Hepatocyte (in vitro differentiated cells): ENCODE results near the gene PRR4.

ENCODE experiments used
- EZH2 ChIP-seq: fragments of 200-600 bp; sonication (generic); IDR thresholded peaks from 2 replicates; pipeline ENCODE4 v1.6.1; 2016; ENCODE audit warnings: antibody characterized with exemption, mild to moderate bottlenecking, borderline replicate concordance
- TF ChIP-seq, protein P1 (sequence below): fragments of 200-600 bp; sonication (generic); IDR thresholded peaks from 2 replicates; pipeline ENCODE4 v1.5.1; 2016; ENCODE audit warnings: antibody characterized with exemption, mild to moderate bottlenecking; ENCODE audit not compliant: poor library complexity

DNA sequence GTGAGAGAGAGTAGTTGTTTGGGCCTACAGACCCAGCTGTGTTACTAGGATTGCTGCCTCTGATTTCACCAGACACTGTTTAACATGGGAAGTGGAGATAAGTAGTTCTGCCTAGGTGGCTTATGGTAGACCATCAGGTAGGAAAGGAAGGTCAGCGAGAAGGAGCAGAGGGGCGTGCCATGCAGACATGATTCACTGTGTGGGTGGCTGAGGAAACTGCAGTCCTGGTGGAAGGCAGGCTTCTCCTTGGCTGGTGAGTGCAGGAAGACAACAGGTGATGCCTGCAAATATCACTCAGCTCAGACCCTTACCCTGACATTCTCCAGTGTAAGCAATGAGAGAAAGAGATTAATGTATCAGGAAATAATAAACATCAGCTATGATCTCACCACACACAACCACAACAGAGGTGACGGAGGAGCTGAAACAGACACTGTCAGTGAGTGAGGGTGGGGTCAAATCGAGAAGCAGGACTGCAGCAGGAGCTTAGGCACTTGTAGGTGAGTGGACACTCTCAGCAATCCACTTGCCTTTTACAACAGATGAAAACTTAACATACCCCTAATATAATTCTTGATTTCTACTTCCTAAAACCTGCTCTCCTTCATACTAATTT lies 2.1 kb upstream of the PRR4 start:
- TF ChIP-seq, protein P1, sequence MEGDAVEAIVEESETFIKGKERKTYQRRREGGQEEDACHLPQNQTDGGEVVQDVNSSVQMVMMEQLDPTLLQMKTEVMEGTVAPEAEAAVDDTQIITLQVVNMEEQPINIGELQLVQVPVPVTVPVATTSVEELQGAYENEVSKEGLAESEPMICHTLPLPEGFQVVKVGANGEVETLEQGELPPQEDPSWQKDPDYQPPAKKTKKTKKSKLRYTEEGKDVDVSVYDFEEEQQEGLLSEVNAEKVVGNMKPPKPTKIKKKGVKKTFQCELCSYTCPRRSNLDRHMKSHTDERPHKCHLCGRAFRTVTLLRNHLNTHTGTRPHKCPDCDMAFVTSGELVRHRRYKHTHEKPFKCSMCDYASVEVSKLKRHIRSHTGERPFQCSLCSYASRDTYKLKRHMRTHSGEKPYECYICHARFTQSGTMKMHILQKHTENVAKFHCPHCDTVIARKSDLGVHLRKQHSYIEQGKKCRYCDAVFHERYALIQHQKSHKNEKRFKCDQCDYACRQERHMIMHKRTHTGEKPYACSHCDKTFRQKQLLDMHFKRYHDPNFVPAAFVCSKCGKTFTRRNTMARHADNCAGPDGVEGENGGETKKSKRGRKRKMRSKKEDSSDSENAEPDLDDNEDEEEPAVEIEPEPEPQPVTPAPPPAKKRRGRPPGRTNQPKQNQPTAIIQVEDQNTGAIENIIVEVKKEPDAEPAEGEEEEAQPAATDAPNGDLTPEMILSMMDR = no peak
- no peak for TF ChIP-seq EZH2
